GM18519 (cell line): ENCODE results near the gene ANO10.
"Not testable (repeated sequence)": the region's sequence is repeated elsewhere in the genome, so short reads cannot be mapped to it uniquely, and the experiment has no call there.

Source experiments
- ATAC-seq: cut with Tn5 transposase; IDR thresholded peaks from one replicate; pipeline ENCODE4 v1.9.1; 2021; ENCODE audit warnings: mild to moderate bottlenecking, moderate library complexity; ENCODE audit not compliant: unreplicated experiment, low FRiP score

Gene ANO10

DNA sequence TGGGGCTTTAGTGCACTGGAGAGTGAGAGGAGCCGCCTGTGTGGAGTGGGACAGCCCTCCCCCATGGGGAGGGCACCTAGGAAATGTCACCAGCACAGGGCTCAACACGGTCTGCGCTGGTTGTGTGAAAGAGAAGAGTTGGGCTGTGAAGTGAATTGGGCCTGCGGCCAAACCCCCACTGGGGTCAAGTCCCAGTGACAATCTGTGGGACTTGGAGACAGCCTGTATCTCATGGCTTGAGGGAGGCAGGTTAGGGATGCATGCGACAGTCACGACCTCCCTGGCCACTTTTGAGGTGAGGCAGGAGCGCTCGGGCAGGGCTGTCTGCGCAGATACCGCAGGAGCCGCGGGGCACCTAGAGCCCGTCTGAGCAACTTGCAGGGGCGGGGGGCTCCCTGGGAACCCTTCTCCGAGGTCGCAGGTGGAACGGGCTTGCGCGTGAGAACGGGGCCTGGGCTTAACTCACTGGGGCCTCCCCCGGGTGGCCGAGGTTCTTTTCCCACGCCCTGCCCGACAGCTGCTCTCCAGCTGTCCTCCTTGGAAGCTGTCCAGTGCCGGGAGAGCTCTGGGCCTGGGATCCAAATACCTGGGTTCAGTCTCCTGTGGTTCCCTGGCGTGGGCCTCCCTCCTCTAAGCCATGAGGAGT is 258.1 kb downstream of the ANO10 start:
- no peak for ATAC-seq

- no peak for ATAC-seq
Measured at GRCh38 chr3:43362961-43363360, 258.9 kb downstream of the ANO10 start.

GRCh38 chr3:43362183-43362582 is 259.6 kb downstream of the ANO10 start:
- no peak for ATAC-seq

- no peak for ATAC-seq
Measured at GRCh38 chr3:43361077-43361476, 260.7 kb downstream of the ANO10 start.

GRCh38 chr3:43356033-43356432 is 265.8 kb downstream of the ANO10 start:
- ATAC-seq = not testable (repeated sequence)

GRCh38 chr3:43353923-43354670 is 267.7 kb downstream of the ANO10 start:
- ATAC-seq = no peak

GRCh38 chr3:43353393-43353792 is 268.4 kb downstream of the ANO10 start:
- ATAC-seq = no peak

GRCh38 chr3:43349716-43350115 is 272.1 kb downstream of the ANO10 start:
- ATAC-seq = no peak

GRCh38 chr3:43348852-43349574 is 272.8 kb downstream of the ANO10 start:
- no peak for ATAC-seq

GRCh38 chr3:43348350-43348749 is 273.5 kb downstream of the ANO10 start:
- ATAC-seq = no peak

- ATAC-seq = no peak
Measured at GRCh38 chr3:43347774-43348173, 274.0 kb downstream of the ANO10 start.

DNA sequence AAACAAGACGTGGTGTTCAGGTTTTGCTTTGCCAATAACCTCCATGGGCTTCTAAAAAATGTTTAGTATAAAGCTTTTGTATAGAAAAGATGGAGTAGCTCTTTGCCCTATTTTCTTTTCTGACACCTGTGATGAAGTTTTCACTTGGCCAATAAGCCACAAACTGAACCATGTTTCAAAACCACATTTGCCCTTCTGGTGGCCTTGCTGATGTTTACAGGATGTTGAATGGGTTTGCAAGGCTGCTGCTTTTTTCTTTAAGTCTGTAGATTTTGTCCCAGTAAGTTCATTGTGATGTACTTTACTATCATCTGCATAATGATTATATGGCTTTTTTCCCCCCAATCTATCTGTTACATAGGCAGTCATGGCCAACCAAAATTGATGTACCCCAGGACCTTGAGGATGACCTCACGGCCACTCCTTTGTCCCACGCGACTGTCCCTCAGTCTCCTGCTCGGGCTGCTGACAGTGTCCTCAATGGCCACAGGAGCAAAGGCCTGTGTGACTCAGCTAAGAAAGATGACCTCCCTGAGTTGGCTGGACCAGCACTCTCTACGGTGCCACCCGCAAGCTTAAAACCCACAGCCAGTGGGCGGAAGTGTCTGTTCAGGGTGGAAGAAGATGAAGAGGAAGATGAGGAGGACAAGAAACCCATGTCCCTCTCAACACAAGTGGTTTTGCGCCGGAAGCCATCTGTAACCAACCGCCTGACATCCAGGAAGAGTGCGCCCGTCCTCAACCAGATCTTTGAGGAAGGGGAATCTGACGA is 274.6 kb downstream of the ANO10 start:
- no peak for ATAC-seq

DNA sequence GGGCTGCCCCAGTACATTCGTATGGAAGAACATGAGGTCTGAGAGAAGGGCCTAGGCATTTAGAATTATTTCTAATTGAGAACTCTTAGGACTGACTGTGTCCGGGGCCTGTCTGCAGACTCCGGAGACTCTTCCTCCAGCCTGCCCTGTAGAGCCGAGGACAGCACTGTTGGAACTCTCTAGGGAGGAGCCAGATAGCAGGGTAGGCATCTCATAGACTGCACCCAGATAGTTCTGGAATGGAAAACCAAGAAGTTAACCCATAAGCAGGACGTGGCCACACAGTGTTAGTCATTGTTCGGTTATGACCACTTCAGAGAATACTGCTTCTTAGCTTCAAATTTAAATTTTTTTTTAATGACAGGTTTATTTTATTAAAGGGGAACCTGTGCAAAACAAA is 275.9 kb downstream of the ANO10 start:
- no peak for ATAC-seq

DNA sequence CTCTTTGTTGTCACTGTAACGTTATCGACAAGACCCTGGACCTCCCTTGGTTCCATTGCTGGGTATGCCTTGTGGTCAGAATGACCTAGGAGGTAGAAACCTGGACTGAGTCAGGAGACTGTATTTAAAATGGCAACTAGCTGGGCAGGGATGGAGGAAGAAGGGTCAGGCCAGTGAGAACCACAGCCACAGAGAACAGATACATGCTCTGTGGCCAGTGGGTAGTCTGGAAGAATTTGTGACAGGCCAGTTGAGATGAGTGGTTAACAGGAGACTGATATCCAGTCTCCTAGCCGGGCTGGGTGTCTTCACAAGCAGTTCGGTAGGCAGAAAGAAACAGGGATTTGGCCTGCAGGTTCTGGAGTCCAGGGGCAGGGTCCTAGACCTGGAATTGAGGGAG is 276.6 kb downstream of the ANO10 start:
- no peak for ATAC-seq

DNA sequence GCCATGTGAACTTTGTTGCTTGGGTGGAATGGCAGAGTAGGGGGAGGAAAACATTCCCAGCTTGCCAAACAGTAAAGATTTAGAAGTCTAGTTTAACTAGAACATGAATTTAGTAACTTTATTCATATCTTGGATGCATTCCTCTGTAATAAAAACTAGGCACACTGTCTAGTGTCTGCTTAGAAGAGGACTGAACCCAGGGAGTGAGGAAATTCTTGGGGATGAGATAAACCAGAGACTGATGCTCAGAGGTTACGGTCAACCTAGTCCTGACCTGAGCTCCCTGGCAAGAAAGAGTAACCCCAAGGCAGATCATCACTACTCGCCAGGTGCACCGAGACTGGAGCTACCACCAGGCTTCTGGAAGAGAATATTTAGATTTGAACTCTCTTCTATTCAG is 277.3 kb downstream of the ANO10 start:
- no peak for ATAC-seq

DNA sequence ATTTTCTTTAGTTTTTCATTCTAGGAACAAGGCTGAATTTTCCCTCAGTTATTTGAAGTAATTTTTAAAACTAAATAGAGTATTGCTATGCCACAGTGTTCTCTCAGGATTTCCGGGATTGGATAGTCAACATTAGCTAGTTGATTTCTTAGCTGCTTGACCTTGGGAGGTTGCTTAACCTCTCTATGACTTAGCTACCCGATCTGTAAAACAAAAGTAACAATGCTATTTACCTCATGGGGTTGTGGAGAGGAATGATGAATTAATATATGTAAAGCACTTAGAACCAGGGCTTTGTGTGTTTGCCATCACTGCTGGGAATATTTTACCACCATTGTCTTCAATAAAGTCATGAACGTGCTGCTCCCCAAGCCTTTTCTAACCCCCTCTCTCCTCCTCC is 278.0 kb downstream of the ANO10 start:
- no peak for ATAC-seq

DNA sequence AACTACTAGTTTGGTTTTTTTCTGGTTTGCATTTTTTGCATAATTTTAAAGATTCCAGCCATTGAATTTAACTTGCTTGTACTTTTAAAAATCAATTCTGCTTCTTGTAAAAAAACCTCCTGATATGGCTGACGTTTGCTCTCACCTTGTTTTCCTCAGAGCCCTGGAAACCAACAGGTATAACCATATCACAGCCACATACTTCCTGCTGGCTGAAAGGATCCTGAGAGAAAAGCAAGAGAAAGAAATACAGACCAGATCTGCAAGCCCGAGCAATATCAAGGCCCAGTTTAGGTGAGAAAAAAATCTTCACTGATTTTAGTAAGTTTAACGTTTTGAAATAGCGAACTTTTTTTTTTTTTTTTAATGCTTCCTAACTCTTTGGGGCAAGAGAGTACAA is 278.6 kb downstream of the ANO10 start:
- ATAC-seq = no peak

DNA sequence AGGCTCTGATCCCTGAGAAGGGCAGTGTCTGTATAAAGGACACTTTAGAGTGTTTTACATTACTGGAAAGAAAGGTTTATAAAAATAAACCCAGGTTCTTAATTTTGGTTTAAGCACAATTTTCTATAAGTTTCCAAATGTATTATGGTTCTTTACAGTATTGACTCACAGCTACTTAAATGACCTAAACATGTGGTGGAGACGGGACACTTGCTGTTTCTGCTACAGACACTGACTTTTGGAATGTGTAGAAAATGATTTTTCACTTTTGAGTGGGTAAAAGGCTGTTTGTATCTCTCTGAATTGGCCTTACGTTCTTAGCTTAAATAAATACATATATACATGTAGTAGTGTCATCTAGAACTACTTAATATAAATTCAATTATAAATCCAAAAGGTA is 280.0 kb downstream of the ANO10 start:
- ATAC-seq = no peak

DNA sequence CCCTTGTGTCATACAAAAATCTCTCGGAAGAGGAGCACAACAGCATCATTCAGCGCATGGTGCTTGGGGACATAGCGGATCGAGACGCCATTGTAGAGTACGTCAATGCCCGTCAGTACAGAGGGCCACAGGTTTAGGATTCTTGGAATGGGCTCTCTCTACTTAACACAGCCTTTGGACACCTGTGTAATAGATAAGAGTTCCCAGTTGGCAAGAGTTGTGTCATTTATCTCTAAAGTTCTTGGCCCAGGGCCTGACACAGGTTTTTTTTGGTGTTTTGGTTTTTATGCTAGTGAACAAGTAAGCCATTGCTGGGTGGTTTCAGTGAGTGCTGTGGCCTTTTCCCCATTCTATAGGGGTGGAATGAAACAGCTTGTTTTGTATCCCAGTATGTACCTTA is 281.4 kb downstream of the ANO10 start:
- no peak for ATAC-seq

DNA sequence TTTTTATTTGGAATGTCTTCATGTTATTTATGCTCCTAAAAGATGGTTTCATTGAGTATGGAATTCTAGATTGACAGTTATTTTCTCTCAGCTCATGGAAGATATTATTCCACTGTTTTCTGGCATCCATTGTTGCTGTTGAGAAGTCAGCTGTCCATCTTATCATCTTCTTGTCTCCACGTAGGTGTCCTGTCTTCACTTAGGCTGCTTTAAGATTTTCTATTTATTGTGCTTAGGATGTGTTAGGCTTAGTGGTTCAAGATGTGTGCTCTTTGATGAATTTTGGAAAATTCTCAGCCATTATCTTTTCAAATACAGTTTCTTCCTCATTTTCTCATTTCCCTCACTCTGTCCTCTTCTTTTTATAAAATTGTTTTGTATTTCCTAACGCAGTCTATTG is 283.5 kb downstream of the ANO10 start:
- no peak for ATAC-seq

- no peak for ATAC-seq
Measured at GRCh38 chr3:43335799-43336198, 286.0 kb downstream of the ANO10 start.
